Renal cortex interstitium (tissue), 3 donors: ENCODE results near the gene KRTAP4-2. TPM values are rescaled to one million over a fixed set of nuclear protein-coding genes. Genes with fewer than 3 reads are reported as not detected.

ENCODE experiments used
- polyA plus RNA-seq, 3 donors: library from polyadenylated mRNA; unstranded; fragments of 120-200 nt; gene quantifications; one replicate each; pipeline ENCODE4 v1.2.1, GENCODE V29; 2013; ENCODE audit not compliant: insufficient read length in 3 of 3

The KRTAP4-2 gene
- polyA plus RNA-seq, 3 donors = not detected

Other genes starting within 250 kb of the KRTAP4-2 start
- 1 to 10 TPM in 1 of 3 donors, under 1 TPM in 2; 0.80 to 1.4 (median 0.94) TPM for gene KRT23, start 240.6 kb downstream of the KRTAP4-2 start, polyA plus RNA-seq
- gene KRT39, start 211.3 kb downstream of the KRTAP4-2 start, polyA plus RNA-seq = not detected
- gene KRT40, start 193.9 kb downstream of the KRTAP4-2 start, polyA plus RNA-seq = not detected
- gene KRTAP3-3, start 184.1 kb downstream of the KRTAP4-2 start, polyA plus RNA-seq = not detected
- not detected for gene KRTAP3-2, start 178.3 kb downstream of the KRTAP4-2 start, polyA plus RNA-seq
- gene KRTAP3-1, start 169.1 kb downstream of the KRTAP4-2 start, polyA plus RNA-seq = not detected
- gene KRTAP1-5, start 151.0 kb downstream of the KRTAP4-2 start, polyA plus RNA-seq = not detected
- not detected for gene KRTAP1-4, start 148.0 kb downstream of the KRTAP4-2 start, polyA plus RNA-seq
- not detected for gene KRTAP1-3, start 143.3 kb downstream of the KRTAP4-2 start, polyA plus RNA-seq
- gene KRTAP1-1, start 136.8 kb downstream of the KRTAP4-2 start, polyA plus RNA-seq = not detected
- not detected for gene KRTAP2-1, start 130.9 kb downstream of the KRTAP4-2 start, polyA plus RNA-seq
- not detected for gene KRTAP2-2, start 123.0 kb downstream of the KRTAP4-2 start, polyA plus RNA-seq
- not detected for gene KRTAP2-3, start 118.1 kb downstream of the KRTAP4-2 start, polyA plus RNA-seq
- not detected for gene KRTAP2-4, start 112.3 kb downstream of the KRTAP4-2 start, polyA plus RNA-seq
- not detected for gene KRTAP4-7, start 94.1 kb downstream of the KRTAP4-2 start, polyA plus RNA-seq
- gene KRTAP4-8, start 80.1 kb downstream of the KRTAP4-2 start, polyA plus RNA-seq = not detected
- gene KRTAP4-16, start 76.0 kb downstream of the KRTAP4-2 start, polyA plus RNA-seq = not detected
- not detected for gene KRTAP4-9, start 72.8 kb downstream of the KRTAP4-2 start, polyA plus RNA-seq
- not detected for gene KRTAP4-11, start 59.8 kb downstream of the KRTAP4-2 start, polyA plus RNA-seq
- not detected for gene KRTAP4-12, start 54.0 kb downstream of the KRTAP4-2 start, polyA plus RNA-seq
- not detected for gene KRTAP4-6, start 37.7 kb downstream of the KRTAP4-2 start, polyA plus RNA-seq
- not detected for gene KRTAP4-5, start 28.4 kb downstream of the KRTAP4-2 start, polyA plus RNA-seq
- not detected for gene KRTAP4-4, start 17.5 kb downstream of the KRTAP4-2 start, polyA plus RNA-seq
- not detected for gene KRTAP4-3, start 10.0 kb downstream of the KRTAP4-2 start, polyA plus RNA-seq
- not detected for gene KRTAP4-1, start 6.7 kb upstream of the KRTAP4-2 start, polyA plus RNA-seq
- not detected for gene KRTAP9-1, start 11.7 kb upstream of the KRTAP4-2 start, polyA plus RNA-seq
- not detected for gene KRTAP9-2, start 48.4 kb upstream of the KRTAP4-2 start, polyA plus RNA-seq
- gene KRTAP9-3, start 54.2 kb upstream of the KRTAP4-2 start, polyA plus RNA-seq = not detected
- gene KRTAP9-8, start 59.8 kb upstream of the KRTAP4-2 start, polyA plus RNA-seq = not detected
- not detected for gene KRTAP9-4, start 71.5 kb upstream of the KRTAP4-2 start, polyA plus RNA-seq
- gene KRTAP9-9, start 77.2 kb upstream of the KRTAP4-2 start, polyA plus RNA-seq = not detected
- gene KRTAP9-6, start 87.2 kb upstream of the KRTAP4-2 start, polyA plus RNA-seq = under 1 TPM in 1 of 3 donors, not detected in 2; 0.19 TPM
- gene KRTAP9-7, start 97.5 kb upstream of the KRTAP4-2 start, polyA plus RNA-seq = not detected
- not detected for gene KRTAP29-1, start 124.6 kb upstream of the KRTAP4-2 start, polyA plus RNA-seq
- not detected for gene KRTAP16-1, start 131.1 kb upstream of the KRTAP4-2 start, polyA plus RNA-seq
- under 1 TPM in 1 of 3 donors, not detected in 2; 0.17 TPM for gene KRTAP17-1, start 137.5 kb upstream of the KRTAP4-2 start, polyA plus RNA-seq
- not detected for gene KRT33A, start 172.6 kb upstream of the KRTAP4-2 start, polyA plus RNA-seq
- not detected for gene KRT33B, start 191.6 kb upstream of the KRTAP4-2 start, polyA plus RNA-seq
- not detected for gene KRT34, start 204.1 kb upstream of the KRTAP4-2 start, polyA plus RNA-seq
- not detected for gene KRT31, start 219.4 kb upstream of the KRTAP4-2 start, polyA plus RNA-seq
- not detected for gene KRT37, start 246.4 kb upstream of the KRTAP4-2 start, polyA plus RNA-seq